Esophagus muscularis mucosa (tissue), 4 donors: ENCODE results near the gene FAM241B. TPM values are rescaled to one million over a fixed set of nuclear protein-coding genes. Genes with fewer than 3 reads are reported as not detected.
A peak's percentile ranks its signal among the peaks of the same experiment; 100 is the strongest.

Experiments used
- DNase-seq: peaks from one replicate; pipeline ENCODE4 v3.0.0-alpha.2; 2017; ENCODE audit errors: extremely low spot score
- H3K27ac ChIP-seq, 4 donors: fragments of 200-600 bp; sonication (generic); replicated peaks in 1 of 4; 1 replicate in 3 of 4; 2 replicates in 1 of 4; pipeline ENCODE4 v1.5.1; 2016 to 2019; ENCODE audit warnings: mild to moderate bottlenecking in 1 of 4
- H3K27me3 ChIP-seq, 4 donors: fragments of 200-600 bp; sonication (generic); one replicate each; pipeline versions ENCODE4 v1.5.1 to v1.6.0; 2016 to 2019
- H3K36me3 ChIP-seq, 4 donors: fragments of 200-600 bp; sonication (generic); one replicate each; pipeline ENCODE4 v1.5.1; 2016 to 2019
- H3K4me1 ChIP-seq, 4 donors: fragments of 200-600 bp; sonication (generic); one replicate each; pipeline ENCODE4 v1.5.1; 2016 to 2019
- H3K4me3 ChIP-seq, 4 donors: fragments of 200-600 bp; sonication (generic); 1 replicate in 2 of 4; 2 replicates in 2 of 4; pipeline ENCODE4 v1.5.1; 2016 to 2019; ENCODE audit warnings: mild to moderate bottlenecking in 4 of 4, moderate library complexity in 1 of 4
- H3K9me3 ChIP-seq, 4 donors: fragments of 200-600 bp; sonication (generic); 1 replicate in 3 of 4; 2 replicates in 1 of 4; pipeline ENCODE4 v1.5.1; 2016 to 2019
- CTCF ChIP-seq, 3 experiments: fragments of 200-600 bp in 2 of 3; fragments of 450-650 bp in 1 of 3; sonication (generic) in 2 of 3; IDR thresholded peaks; one replicate each; pipeline ENCODE4 v1.5.1; 2017 to 2019; ENCODE audit warnings: antibody characterized with exemption in 3 of 3, mild to moderate bottlenecking in 2 of 3, moderate library complexity in 1 of 3
- EP300 ChIP-seq: sonication (generic); formaldehyde crosslinking; IDR thresholded peaks from one replicate; pipeline ENCODE4 v1.6.1; 2017; ENCODE audit warnings: antibody characterized with exemption
- POLR2A ChIP-seq: fragments of 450-650 bp; IDR thresholded peaks from one replicate; pipeline ENCODE4 v1.6.1; 2017; ENCODE audit warnings: antibody characterized with exemption, moderate library complexity, mild to moderate bottlenecking, low read depth
- POLR2AphosphoS5 ChIP-seq, 2 donors: sonication (generic); formaldehyde crosslinking; IDR thresholded peaks; one replicate each; pipeline ENCODE4 v1.6.1; 2017; ENCODE audit warnings: antibody characterized with exemption in 2 of 2
- WGBS: methylation state at CpG from one replicate; pipeline ENCODE4 v1.1.5; 2018; 5-methylcytosine and 5-hydroxymethylcytosine counted together
- intact Hi-C: fragments of 100-400 bp; cut with DNase I; formaldehyde crosslinking; loops from one replicate; pipeline ENCODE4 v1.15.1; 2023
- total RNA-seq, 4 donors: library from RNA; depleted of rRNA; stranded (reverse); fragments of >200 nt; gene quantifications; one replicate each; pipeline versions ENCODE4 v1.1.0 to v1.2.1, GENCODE V29; 2016

Gene FAM241B
- total RNA-seq: 1 to 10 TPM; 2.0 to 9.1 (median 6.5) TPM

- H3K4me1 ChIP-seq: peaks cover 11 to 19% (median 19%) of the 10 kb centered on the region in 4 donors
- peaks cover 0 to 17% (median 4%) of the 10 kb centered on the region in 4 donors for H3K36me3 ChIP-seq
- 11% methylated on average over 17 of the region's 72 CpGs for WGBS
- H3K4me3 ChIP-seq: peak within 1 kb of the TSS; percentile 65 to 85 (median 74)
- H3K27me3 ChIP-seq: peaks cover 0 to 9% (median 0%) of the 10 kb centered on the region in 4 donors
- peak within 1 kb of the TSS; percentile 59 to 72 (median 67) for H3K27ac ChIP-seq
- DNase-seq: peak; percentile 81
- H3K9me3 ChIP-seq: no peaks in the 10 kb centered on the region
- TF ChIP-seq CTCF (IDR thresholded peaks at IDR 0.05): peak in 2 of 3 experiments; percentile 95 to 99
- peak; percentile 60 to 66 for TF ChIP-seq POLR2AphosphoS5 (IDR thresholded peaks at IDR 0.05)
- no peak for TF ChIP-seq POLR2A
- intact Hi-C loops: loop anchor here (10.0 kb wide), 2 partner anchors 225 to 395 kb away; no protein-coding TSS in a partner anchor
These were observed at the start of gene FAM241B for GRCh38 chr10:69629897-69630650. FAM241B (plus strand) TSS chr10:69630247; CDS start chr10:69631744, 1,497 bp downstream.

DNA sequence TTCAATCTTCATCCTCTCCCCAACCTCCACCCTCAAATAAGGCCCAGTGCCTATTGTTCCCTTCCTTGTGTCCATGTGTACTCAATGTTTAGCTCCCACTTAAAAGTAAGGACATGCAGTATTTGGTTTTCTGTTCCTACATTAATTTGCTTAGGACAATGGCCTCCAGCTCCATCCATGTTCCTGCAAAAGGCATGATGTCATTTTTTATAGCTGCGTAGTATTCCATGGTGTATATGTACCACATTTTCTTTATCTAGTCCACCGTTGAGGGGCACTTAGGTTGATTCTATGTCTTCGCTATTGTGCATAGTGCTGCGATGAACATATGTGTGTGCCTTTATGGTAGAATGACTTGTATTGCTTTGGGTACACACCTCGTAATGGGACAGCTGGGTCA lies 49.6 kb upstream of the FAM241B start:
- DNase-seq: no peak
- Histone ChIP-seq H3K27me3 (peaks cover 0 to 61% (median 12%) of the 10 kb centered on the region in 4 donors), H3K36me3 (no peaks in the 10 kb centered on the region), H3K27ac (no peak overlapping the region), H3K9me3 (no peaks in the 10 kb centered on the region), H3K4me1 (no peaks in the 10 kb centered on the region), H3K4me3 (no peak overlapping the region)
- intact Hi-C loops: no loop called here
- WGBS: 79% methylated on average over 5 of the region's 5 CpGs
- no peak for TF ChIP-seq POLR2AphosphoS5 (IDR thresholded peaks at IDR 0.05)
- no peak for TF ChIP-seq POLR2A
- TF ChIP-seq EP300: no peak
- no peak for TF ChIP-seq CTCF (IDR thresholded peaks at IDR 0.05)

- Histone ChIP-seq H3K27me3 (peaks cover 0 to 36% (median 5%) of the 10 kb centered on the region in 4 donors), H3K36me3 (no peaks in the 10 kb centered on the region), H3K4me3 (no peak overlapping the region), H3K4me1 (no peaks in the 10 kb centered on the region), H3K9me3 (no peaks in the 10 kb centered on the region), H3K27ac (no peak overlapping the region)
- TF ChIP-seq POLR2AphosphoS5 (IDR thresholded peaks at IDR 0.05) (no peak), POLR2A (no peak), CTCF (IDR thresholded peaks at IDR 0.05) (no peak), EP300 (no peak)
- 49% methylated on average over 2 of the region's 2 CpGs for WGBS
- DNase-seq: no peak
- intact Hi-C loops: no loop called here
These were observed 46.9 kb upstream of the FAM241B start for GRCh38 chr10:69583106-69583505.

DNA sequence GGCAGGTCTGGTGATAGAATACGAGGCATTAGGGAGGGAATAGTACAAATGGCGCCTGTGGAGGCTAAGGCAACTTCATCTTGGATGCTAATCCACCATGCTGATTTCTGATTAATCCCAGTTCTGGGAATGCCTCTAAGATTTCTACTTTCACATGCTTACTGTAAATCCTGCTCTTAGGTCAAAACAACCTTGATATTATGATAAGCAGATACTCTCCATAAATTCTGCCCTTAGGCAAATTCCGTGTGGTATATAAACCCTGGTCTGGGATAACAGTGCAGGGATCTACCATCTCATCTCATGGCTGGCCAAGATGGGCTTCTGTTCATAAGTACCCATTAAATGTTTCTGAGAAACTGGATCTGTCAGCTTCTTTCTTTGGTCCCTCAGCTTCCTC lies 45.4 kb upstream of the FAM241B start:
- Histone ChIP-seq H3K27me3 (peaks cover 0 to 20% (median 3%) of the 10 kb centered on the region in 4 donors), H3K27ac (no peak overlapping the region), H3K9me3 (no peaks in the 10 kb centered on the region), H3K36me3 (no peaks in the 10 kb centered on the region), H3K4me1 (no peaks in the 10 kb centered on the region), H3K4me3 (no peak overlapping the region)
- intact Hi-C loops: no loop called here
- TF ChIP-seq EP300 (no peak), POLR2AphosphoS5 (IDR thresholded peaks at IDR 0.05) (no peak), CTCF (IDR thresholded peaks at IDR 0.05) (no peak), POLR2A (no peak)
- no peak for DNase-seq
- WGBS: 89% methylated on average over 3 of the region's 3 CpGs
